NCI-H524 treated with DMSO at 0.1 percent for 48 hours (cell line): ENCODE results near the gene BANF2.
"Not testable (repeated sequence)": the region's sequence is repeated elsewhere in the genome, so short reads cannot be mapped to it uniquely, and the experiment has no call there.

ENCODE experiments used
- DNase-seq: peaks from one replicate; lab custom pipeline; 2025; lab: John Stamatoyannopoulos, UW

BANF2 gene

GRCh38 chr20:17683218-17684076 lies 16.3 kb upstream of the BANF2 start:
- no peak for DNase-seq

DNA sequence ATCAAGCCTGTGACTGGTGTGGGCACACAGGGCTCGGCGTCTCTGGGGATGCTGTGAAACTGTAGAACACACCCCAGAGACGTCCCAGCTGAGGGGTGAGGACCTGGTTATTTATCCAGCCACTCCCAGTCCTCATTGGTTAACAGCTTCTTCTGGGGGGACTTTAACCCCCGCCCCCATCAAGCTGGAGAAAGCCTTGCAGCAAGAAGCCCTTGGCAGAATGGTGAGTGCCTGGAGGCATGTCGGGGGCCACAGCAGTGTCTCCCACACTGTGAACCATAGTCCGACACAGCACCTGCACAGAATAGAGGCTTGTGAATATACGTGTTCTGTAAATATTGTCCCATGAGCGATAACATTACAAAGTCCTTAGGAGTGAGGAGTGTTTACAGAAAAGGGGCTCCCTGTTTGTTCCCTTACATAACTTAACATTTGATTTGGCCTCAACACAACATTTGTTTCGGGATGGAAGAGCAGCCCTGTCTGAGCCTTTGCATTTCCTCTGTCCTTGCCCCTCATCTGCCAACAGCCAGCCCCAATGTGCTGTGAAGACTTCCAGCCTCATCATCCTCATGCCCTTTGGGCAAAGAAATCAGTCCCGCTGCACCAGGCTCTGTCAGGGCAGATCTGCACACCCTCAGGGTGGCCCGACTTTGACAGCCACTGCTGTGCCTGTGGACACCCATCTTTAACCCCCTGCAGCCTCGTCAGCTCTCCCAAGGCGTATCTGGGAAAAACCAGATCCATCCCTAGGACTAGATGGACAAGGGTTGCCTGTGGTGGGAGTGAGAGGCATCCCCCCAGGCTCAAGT lies 15.5 kb upstream of the BANF2 start:
- DNase-seq, result no peak

- DNase-seq, result no peak
Measured at GRCh38 chr20:17685168-17685567, 14.6 kb upstream of the BANF2 start.

- DNase-seq, result no peak
Measured at GRCh38 chr20:17687800-17688199, 12.0 kb upstream of the BANF2 start.

- no peak for DNase-seq
Measured at GRCh38 chr20:17688965-17689364, 10.8 kb upstream of the BANF2 start.

- no peak for DNase-seq
Measured at GRCh38 chr20:17690144-17690543, 9.6 kb upstream of the BANF2 start.

GRCh38 chr20:17691758-17692157 lies 8.0 kb upstream of the BANF2 start:
- no peak for DNase-seq

DNA sequence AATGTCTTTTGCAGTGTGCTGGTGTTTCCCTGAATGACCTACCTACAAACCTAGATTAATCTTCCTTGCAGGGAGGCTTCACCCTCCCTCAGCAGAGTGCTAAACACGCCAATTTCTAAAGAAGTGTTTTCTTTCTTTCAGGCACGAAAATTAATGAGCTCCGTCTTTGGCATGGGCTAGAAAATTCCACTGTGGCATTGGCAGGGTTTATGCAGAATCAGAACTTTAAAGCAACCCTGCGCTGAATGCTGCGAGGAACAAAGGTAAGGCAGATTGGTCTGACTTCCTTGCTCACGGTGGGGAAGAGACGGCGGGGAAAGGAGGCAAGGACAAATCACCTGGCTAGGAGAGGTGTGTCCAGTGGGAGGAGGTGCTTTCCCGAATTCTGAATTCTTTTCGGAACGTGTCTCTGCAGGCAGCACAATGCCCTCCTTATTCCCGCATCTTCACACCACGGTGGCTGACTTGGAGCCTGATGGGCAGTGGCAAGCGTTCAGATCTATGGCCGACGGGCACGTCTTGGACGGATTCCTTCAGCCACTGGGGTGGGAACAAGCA lies 6.2 kb upstream of the BANF2 start:
- no peak for DNase-seq

DNA sequence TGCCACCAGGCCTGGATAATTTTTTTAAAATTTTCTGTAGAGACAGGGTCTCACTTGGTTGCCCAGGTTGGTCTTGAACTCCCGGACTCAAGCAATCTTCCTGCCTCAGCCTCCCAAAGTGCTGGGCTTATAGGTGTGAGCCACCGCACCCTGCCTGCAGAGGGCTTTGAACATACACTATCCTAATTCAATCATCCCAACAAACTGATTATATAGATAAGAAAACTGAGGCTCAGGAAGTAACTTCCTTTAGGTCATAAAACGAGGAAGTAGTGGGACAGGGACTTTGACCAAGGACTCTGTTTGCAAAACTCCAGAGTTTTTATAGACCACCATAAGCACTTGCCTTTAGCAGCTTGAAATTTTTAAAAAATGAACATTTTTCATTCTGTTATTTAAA lies 5.0 kb upstream of the BANF2 start:
- no peak for DNase-seq

DNA sequence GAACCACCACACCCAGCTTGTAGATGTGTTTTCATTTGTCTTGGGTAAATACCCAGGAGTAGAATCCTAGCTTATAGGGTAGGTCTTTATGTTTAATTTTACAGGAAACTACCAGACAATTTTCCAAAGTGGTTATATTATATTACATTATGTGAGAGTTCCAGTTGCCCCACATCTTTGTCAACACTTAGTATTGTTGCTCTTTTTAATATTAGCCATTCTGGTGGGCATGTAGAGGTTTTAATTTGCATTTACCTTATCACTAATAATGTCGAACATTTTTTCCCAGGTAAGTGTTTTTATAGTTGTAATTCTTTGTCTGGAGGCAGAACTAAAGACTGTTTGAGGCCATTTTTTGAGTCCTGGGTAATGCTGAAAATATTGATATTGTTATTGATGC lies 3.5 kb upstream of the BANF2 start:
- DNase-seq, result no peak

DNA sequence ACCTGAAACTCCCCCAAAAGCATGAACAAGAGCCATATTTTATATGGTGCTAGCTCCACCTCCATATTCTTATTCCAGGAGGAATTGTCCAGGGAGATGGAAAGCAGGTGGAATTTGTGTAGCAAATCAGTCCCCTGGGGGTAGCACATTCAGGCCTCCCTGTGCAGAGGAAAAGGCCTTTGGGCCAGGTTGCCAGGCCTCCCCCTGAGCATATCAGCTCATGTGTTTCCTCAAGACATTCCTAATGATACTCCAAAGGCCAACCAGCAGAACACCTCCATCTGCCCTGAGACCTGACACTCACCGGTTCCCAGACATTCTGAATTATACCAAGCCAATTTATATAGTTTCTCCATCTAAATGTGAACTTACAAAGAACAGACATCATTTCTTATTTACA lies 2.6 kb upstream of the BANF2 start:
- no peak for DNase-seq

GRCh38 chr20:17698384-17698783 lies 1.4 kb upstream of the BANF2 start:
- DNase-seq, result no peak

DNA sequence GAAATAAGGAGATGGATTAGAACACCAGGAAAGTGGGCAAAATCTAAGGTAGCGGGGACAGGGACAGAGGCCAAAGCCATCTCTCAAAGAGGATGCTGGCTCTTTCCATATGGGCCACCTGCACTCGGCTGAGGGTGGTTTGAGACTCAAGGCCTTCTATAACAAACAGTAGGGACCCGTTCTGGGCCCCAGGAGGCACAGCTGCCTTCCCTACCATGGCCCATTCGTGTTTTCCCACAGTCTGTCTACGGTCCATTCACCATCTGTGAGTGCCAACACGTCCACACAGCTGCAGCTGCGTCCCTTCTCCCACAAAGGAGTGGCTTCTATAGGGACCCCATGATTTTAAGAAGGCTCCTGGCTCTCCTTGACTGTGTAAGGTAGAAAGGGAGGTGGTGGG lies 871 bp downstream of the BANF2 start:
- DNase-seq, result no peak

DNA sequence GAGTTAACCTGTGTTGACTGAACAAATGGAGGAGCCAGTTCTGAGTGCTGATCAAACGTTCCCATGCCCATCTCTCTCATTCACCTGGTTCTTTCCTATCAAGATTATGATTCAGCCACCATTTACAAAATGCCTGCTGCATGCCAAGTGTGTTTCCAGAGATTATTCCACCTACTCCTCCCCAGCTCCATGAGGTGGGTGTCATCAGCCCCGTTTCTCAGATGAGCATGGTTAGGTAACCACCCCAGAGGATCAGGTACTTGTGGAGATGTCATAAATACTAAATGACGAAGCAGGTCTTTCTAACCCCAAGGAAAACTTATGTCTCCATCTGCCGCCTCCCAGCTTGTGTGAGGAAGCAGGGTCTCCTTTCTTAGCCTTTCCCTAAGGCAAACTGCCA lies 2.1 kb downstream of the BANF2 start:
- DNase-seq, result no peak

DNA sequence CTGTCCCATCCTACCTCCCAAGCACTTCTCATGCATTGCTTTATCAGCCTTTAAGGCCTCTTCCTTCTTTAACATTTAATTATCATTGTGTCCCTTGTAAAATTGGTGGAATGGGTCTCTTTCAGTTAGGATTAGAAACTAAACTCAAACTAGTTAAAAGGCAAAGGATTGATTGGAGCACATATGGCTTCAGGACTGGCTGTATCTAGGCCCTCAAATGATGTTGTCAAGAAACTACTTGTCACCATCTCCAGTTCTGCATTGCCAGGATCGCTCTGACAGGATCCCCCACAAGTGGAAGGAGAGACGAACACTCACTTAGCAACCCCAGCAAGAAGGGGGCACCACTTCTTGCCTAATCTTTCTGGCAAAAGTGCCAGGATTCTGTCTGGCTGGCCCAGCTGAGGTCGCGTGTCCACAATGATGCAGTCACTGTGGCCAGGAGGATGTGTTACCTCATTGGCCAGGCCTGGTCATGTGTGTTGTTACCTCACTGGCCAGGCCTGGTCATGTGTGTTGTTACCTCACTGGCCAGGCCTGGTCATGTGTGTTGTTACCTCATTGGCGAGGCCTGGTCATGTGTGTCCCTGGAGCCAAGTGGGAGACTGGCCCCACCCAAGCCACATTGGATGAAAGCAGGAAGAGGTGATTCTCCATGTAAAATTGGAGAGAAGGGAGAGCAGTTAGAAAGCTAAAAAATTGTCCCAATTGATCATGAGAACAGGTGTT lies 5.0 kb downstream of the BANF2 start:
- DNase-seq, result no peak

GRCh38 chr20:17705916-17706315 lies 6.2 kb downstream of the BANF2 start:
- no peak for DNase-seq

DNA sequence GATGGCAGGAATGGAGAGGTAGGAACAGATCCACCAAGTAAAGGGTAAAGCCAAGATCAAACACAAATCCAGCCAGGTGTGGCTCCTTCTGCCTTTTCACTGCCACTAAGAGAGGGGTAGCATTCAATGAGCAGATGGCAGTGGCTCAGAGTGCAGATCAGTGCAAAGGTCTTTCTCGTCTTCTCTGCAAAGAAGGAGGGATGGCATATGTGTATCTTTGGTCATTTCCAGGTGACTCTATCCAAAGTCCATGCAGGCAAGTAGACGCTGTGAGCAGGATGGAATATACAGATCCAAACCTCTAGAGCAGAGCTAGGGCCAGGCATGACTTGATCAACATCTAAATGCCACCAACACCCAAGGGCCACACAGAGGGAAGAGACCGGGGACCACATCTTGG lies 6.9 kb downstream of the BANF2 start:
- no peak for DNase-seq

DNA sequence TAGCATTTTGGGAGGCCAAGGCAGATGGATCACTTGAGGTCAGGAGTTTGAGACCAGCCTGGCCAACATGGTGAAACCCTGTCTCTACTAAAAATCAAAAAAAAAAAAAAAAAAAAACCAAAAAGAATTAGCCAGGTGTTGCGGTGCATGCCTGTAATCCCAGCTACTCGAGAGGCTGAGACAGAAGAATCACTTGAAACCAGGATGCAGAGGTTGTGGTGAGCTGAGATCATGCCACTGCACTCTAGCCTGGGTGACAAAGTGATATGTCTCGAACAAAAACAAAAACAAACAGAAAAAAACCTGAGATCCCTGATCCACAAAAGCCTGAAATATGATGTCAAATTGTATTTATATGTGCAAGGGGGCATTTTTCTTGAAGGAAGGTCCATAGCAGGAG lies 8.2 kb downstream of the BANF2 start:
- DNase-seq, result not testable (repeated sequence)

DNA sequence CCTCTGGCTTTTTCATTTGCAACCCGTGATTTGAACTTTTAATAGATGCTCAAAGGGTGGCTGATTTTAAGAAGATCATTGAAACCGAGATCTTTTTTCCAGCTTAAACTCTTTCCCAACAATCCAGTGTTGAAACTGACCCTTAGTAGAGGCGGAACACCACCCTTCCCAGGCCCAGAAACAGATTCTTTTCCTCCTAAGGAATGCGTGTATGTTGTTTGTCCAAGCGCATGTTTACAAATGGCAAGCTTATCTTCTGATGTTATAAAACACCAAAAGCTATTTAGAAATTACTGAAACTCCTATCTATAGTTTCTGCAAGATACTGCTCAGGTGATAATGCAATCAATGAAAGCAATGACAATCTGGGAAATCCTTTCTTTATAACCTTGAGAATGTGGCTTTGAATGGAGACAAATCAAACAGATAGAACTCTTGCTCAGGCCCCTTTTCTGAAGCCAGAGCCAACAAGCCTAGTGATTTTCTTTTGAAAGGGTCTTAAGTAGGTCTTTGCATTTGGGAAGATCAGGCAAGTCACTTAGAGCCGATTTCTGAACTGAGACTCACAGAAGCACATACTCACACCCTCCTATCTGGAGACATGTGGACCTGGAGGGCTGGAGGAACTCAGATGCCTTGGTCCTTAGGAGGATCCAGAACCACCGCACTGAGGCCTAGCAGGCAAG lies 9.1 kb downstream of the BANF2 start:
- no peak for DNase-seq

- DNase-seq, result no peak
Measured at GRCh38 chr20:17709361-17710293, 9.9 kb downstream of the BANF2 start.
